Keratinocyte (primary cell): Measurements from ENCODE around the gene NUDT2. TPM values are rescaled to one million over a fixed set of nuclear protein-coding genes. Genes with fewer than 3 reads are reported as not detected.

Experiments
- DNase-seq: peaks from one replicate; pipeline ENCODE4 v3.0.0-alpha.2; 2011; ENCODE audit warnings: low read depth, missing footprints, low spot score
- FAIRE-seq: peaks from 2 replicates; lab custom pipeline; 2011; peaks lifted over from hg19 to GRCh38; lab: Jason Lieb, UNC
- H2AFZ ChIP-seq: 2 replicates; pipeline ENCODE4 v1.6.0; 2012; ENCODE audit warnings: low read length, control low read depth, inconsistent platforms; ENCODE audit not compliant: control insufficient read depth
- H3K27ac ChIP-seq: 2 replicates; pipeline ENCODE4 v1.5.1; 2011; ENCODE audit warnings: low read length; ENCODE audit not compliant: control insufficient read depth, insufficient read depth
- H3K27me3 ChIP-seq: 3 replicates; pipeline ENCODE4 v1.6.0; 2011; ENCODE audit warnings: low read length; ENCODE audit not compliant: control insufficient read depth, insufficient read depth; ENCODE audit errors: extremely low read depth
- H3K36me3 ChIP-seq, 2 experiments: 2 replicates in 1 of 2; 3 replicates in 1 of 2; pipeline ENCODE4 v1.5.1; 2011; ENCODE audit warnings: low read length in 2 of 2, mild to moderate bottlenecking in 1 of 2; ENCODE audit not compliant: control insufficient read depth in 2 of 2, insufficient read depth in 2 of 2; ENCODE audit errors: extremely low read depth in 1 of 2
- H3K4me1 ChIP-seq: 3 replicates; pipeline ENCODE4 v1.5.1; 2011; ENCODE audit warnings: low read length; ENCODE audit not compliant: control insufficient read depth, insufficient read depth; ENCODE audit errors: extremely low read depth
- H3K4me2 ChIP-seq: 3 replicates; pipeline ENCODE4 v1.6.0; 2011; ENCODE audit warnings: low read depth, low read length; ENCODE audit not compliant: control insufficient read depth, insufficient read depth; ENCODE audit errors: extremely low read depth
- H3K4me3 ChIP-seq, 3 experiments: fragments of 200-600 bp in 1 of 3; sonication (generic) in 1 of 3; 2 replicates in 2 of 3; 3 replicates in 1 of 3; pipeline ENCODE4 v1.5.1; 2011 to 2016; ENCODE audit warnings: low read length in 3 of 3, mild to moderate bottlenecking in 3 of 3, control low read depth in 2 of 3, inconsistent platforms in 1 of 3, low read depth in 1 of 3, mixed read lengths in 1 of 3, mixed run types in 1 of 3, moderate library complexity in 1 of 3; ENCODE audit not compliant: control insufficient read depth in 2 of 3, insufficient read depth in 2 of 3; ENCODE audit errors: extremely low read depth in 1 of 3
- H3K79me2 ChIP-seq: 2 replicates; pipeline ENCODE4 v1.6.0; 2012; ENCODE audit warnings: low read length; ENCODE audit not compliant: control insufficient read depth, insufficient read depth
- H3K9ac ChIP-seq: 3 replicates; pipeline ENCODE4 v1.6.0; 2011; ENCODE audit warnings: low read length; ENCODE audit not compliant: control insufficient read depth, insufficient read depth; ENCODE audit errors: extremely low read depth
- H3K9me1 ChIP-seq: 3 replicates; pipeline ENCODE4 v1.6.0; 2011; ENCODE audit warnings: low read length; ENCODE audit not compliant: control insufficient read depth, insufficient read depth; ENCODE audit errors: extremely low read depth
- H3K9me3 ChIP-seq: 2 replicates; pipeline ENCODE4 v1.5.1; 2012; ENCODE audit warnings: low read depth, low read length; ENCODE audit not compliant: control insufficient read depth
- H4K20me1 ChIP-seq: 3 replicates; pipeline ENCODE4 v1.6.0; 2011; ENCODE audit warnings: low read length; ENCODE audit not compliant: control insufficient read depth, insufficient read depth; ENCODE audit errors: extremely low read depth
- EZH2 ChIP-seq: IDR thresholded peaks from one replicate; pipeline ENCODE4 v1.6.1; 2012; ENCODE audit warnings: inconsistent platforms, mild to moderate bottlenecking, low read length, moderate library complexity
- dilution Hi-C: fragments of 300-500 bp; cut with MboI; formaldehyde crosslinking; loops from one replicate; pipeline ENCODE4 v1.7.0; 2020; ENCODE audit warnings: low sequenced_read_pairs; ENCODE audit not compliant: extremely low pct_ligation_motif_present
- polyA plus RNA-seq, 5 experiments: library from polyadenylated mRNA; depleted of rRNA in 3 of 5; stranded (reverse) in 3 of 5; stranded (forward) in 1 of 5; unstranded in 1 of 5; fragments of >200 nt; gene quantifications; 1 replicate in 1 of 5; 2 replicates in 3 of 5; 3 replicates in 1 of 5; pipeline versions ENCODE4 v1.2.1 to v1.2.3, GENCODE V29; 2011 to 2012; ENCODE audit warnings: missing spikeins in 2 of 5, low read depth in 1 of 5, low replicate concordance in 1 of 5
- TF ChIP-seq, protein P1 (sequence below), 3 experiments: IDR thresholded peaks in 1 of 3; conservative IDR thresholded peaks in 1 of 3; optimal IDR thresholded peaks in 1 of 3; 2 replicates in 2 of 3; 3 replicates in 1 of 3; pipeline versions ENCODE3 to v1.5.1; 2011; ENCODE audit warnings: low read length in 3 of 3, mild to moderate bottlenecking in 3 of 3, moderate library complexity in 2 of 3, control low read depth in 1 of 3, inconsistent platforms in 1 of 3; ENCODE audit not compliant: insufficient read depth in 2 of 3; ENCODE audit errors: extremely low read depth in 1 of 3

The NUDT2 gene
- polyA plus RNA-seq, 1 donor (not counting 4 experiments of a cell fraction or from before 2014, with no cell fraction given) = 33.4 TPM

DNA sequence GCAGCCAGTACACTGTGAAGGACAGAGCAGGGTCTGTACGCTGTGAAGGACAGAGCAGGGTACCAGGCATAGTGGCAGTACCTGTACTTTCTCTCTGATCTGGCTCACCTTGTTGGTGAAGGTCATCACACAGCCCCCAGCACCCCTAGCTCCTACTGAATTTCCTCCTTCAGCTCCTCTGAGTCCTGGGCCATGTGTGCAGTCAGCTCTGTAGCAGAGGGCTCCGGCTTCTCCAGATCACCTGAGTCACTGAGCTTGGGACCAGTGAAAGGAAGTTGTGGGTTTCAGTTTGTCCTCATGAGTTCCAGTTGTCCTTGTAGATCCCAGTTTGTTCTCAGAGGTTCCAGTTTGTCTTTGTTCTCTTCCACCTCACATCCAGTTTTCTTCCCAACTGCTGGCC, 5.5 kb downstream of the NUDT2 start:
- peaks cover 17% of the 10 kb centered on the region for H3K79me2 ChIP-seq
- TF ChIP-seq EZH2 = no peak
- TF ChIP-seq, protein P1, sequence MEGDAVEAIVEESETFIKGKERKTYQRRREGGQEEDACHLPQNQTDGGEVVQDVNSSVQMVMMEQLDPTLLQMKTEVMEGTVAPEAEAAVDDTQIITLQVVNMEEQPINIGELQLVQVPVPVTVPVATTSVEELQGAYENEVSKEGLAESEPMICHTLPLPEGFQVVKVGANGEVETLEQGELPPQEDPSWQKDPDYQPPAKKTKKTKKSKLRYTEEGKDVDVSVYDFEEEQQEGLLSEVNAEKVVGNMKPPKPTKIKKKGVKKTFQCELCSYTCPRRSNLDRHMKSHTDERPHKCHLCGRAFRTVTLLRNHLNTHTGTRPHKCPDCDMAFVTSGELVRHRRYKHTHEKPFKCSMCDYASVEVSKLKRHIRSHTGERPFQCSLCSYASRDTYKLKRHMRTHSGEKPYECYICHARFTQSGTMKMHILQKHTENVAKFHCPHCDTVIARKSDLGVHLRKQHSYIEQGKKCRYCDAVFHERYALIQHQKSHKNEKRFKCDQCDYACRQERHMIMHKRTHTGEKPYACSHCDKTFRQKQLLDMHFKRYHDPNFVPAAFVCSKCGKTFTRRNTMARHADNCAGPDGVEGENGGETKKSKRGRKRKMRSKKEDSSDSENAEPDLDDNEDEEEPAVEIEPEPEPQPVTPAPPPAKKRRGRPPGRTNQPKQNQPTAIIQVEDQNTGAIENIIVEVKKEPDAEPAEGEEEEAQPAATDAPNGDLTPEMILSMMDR (optimal IDR thresholded peaks at IDR 0.05 in 1 of 3, IDR thresholded peaks at IDR 0.05 in 1 of 3, conservative IDR thresholded peaks at IDR 0.05 in 1 of 3; ENCODE audit: extremely low read depth in 1 of 3, insufficient read depth in 2 of 3, low read length in 3 of 3) = no peak

DNA sequence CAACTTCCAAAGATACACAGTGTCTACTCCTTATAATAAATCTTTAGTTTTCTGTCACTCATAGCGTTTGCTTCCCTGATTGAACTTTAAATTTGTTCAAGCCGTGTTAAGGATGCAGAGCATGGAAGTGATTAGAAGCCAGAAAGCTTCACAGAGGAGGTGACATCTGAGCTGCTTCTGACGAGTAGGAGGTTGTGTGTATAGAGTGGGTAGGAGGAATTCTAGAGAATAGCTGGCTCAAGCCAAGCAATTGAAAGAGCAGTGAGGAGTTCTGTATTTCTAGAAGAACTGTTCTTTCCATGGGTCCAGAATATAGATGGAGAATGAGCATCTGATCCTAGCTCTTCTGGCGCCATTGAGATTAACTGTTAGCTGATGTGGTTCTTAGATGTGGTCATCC, 6.0 kb downstream of the NUDT2 start:
- Histone ChIP-seq H3K9me3 (no peaks in the 10 kb centered on the region), H2AFZ (no peak overlapping the region), H3K9me1 (no peaks in the 10 kb centered on the region), H3K9ac (no peak overlapping the region), H3K36me3 (peaks cover 12 to 14% of the 10 kb centered on the region in 2 experiments), H4K20me1 (no peaks in the 10 kb centered on the region), H3K4me3 (no peak overlapping the region), H3K4me2 (no peak overlapping the region), H3K4me1 (peaks cover 15% of the 10 kb centered on the region), H3K27ac (no peak overlapping the region), H3K27me3 (no peaks in the 10 kb centered on the region), H3K79me2 (peaks cover 15% of the 10 kb centered on the region)
- DNase-seq (no peak), FAIRE-seq (no peak)
- dilution Hi-C loops = no loop called here
- TF ChIP-seq EZH2 = no peak
- TF ChIP-seq, protein P1 (optimal IDR thresholded peaks at IDR 0.05 in 1 of 3, IDR thresholded peaks at IDR 0.05 in 1 of 3, conservative IDR thresholded peaks at IDR 0.05 in 1 of 3; ENCODE audit: extremely low read depth in 1 of 3, insufficient read depth in 2 of 3, low read length in 3 of 3) = no peak

More for the DNA sequence above, 5.5 kb downstream of the NUDT2 start:
- Histone ChIP-seq H2AFZ (no peak overlapping the region), H3K9me3 (no peaks in the 10 kb centered on the region), H3K4me2 (no peak overlapping the region), H3K27me3 (no peaks in the 10 kb centered on the region), H4K20me1 (no peaks in the 10 kb centered on the region), H3K9me1 (no peaks in the 10 kb centered on the region), H3K27ac (no peak overlapping the region), H3K4me1 (peaks cover 16% of the 10 kb centered on the region), H3K4me3 (no peak overlapping the region), H3K9ac (no peak overlapping the region), H3K36me3 (peaks cover 9 to 12% of the 10 kb centered on the region in 2 experiments)
- dilution Hi-C loops = no loop called here
- DNase-seq (no peak), FAIRE-seq (no peak)
